Neural cell (in vitro differentiated cells): ENCODE data around the gene MYO9A.

Experiments used
- CTCF ChIP-seq: fragments of 450-650 bp; IDR thresholded peaks from 2 replicates; pipeline ENCODE4 v1.5.1; 2014; ENCODE audit warnings: antibody characterized with exemption, mild to moderate bottlenecking, moderate library complexity; ENCODE audit not compliant: poor library complexity, severe bottlenecking
- EP300 ChIP-seq: fragments of 450-650 bp; conservative IDR thresholded peaks from 2 replicates; pipeline ENCODE4 v1.6.1; 2014; ENCODE audit warnings: antibody characterized with exemption, mild to moderate bottlenecking, moderate library complexity; ENCODE audit not compliant: poor library complexity, severe bottlenecking
- EZH2 ChIP-seq: fragments of 200-600, 300-800 bp; shearing (Covaris generic), sonication (generic); IDR thresholded peaks from 2 replicates; pipeline ENCODE4 v1.6.1; 2014; ENCODE audit warnings: antibody characterized with exemption, low read length, borderline replicate concordance, mild to moderate bottlenecking; ENCODE audit not compliant: insufficient read depth, poor library complexity, severe bottlenecking
- MXI1 ChIP-seq: fragments of 450-650 bp; conservative IDR thresholded peaks from 2 replicates; pipeline ENCODE4 v1.6.1; 2014; ENCODE audit warnings: antibody characterized with exemption, mild to moderate bottlenecking; ENCODE audit not compliant: poor library complexity, severe bottlenecking
- POLR2AphosphoS5 ChIP-seq: IDR thresholded peaks from 2 replicates; pipeline ENCODE4 v1.6.1; 2012
- RAD21 ChIP-seq: fragments of 450-650 bp; conservative IDR thresholded peaks from 2 replicates; pipeline ENCODE4 v1.6.1; 2014; ENCODE audit warnings: antibody characterized with exemption, mild to moderate bottlenecking, moderate library complexity
- SMC3 ChIP-seq: fragments of 450-650 bp; conservative IDR thresholded peaks from 2 replicates; pipeline ENCODE4 v1.6.1; 2014; ENCODE audit warnings: antibody characterized with exemption, mild to moderate bottlenecking, moderate library complexity; ENCODE audit not compliant: poor library complexity
- TF ChIP-seq, protein P1 (sequence below): IDR thresholded peaks from 2 replicates; pipeline ENCODE4 v1.6.1; 2012; ENCODE audit warnings: borderline replicate concordance

- TF ChIP-seq CTCF, result no peak
- no peak for TF ChIP-seq SMC3
- TF ChIP-seq, protein P1, sequence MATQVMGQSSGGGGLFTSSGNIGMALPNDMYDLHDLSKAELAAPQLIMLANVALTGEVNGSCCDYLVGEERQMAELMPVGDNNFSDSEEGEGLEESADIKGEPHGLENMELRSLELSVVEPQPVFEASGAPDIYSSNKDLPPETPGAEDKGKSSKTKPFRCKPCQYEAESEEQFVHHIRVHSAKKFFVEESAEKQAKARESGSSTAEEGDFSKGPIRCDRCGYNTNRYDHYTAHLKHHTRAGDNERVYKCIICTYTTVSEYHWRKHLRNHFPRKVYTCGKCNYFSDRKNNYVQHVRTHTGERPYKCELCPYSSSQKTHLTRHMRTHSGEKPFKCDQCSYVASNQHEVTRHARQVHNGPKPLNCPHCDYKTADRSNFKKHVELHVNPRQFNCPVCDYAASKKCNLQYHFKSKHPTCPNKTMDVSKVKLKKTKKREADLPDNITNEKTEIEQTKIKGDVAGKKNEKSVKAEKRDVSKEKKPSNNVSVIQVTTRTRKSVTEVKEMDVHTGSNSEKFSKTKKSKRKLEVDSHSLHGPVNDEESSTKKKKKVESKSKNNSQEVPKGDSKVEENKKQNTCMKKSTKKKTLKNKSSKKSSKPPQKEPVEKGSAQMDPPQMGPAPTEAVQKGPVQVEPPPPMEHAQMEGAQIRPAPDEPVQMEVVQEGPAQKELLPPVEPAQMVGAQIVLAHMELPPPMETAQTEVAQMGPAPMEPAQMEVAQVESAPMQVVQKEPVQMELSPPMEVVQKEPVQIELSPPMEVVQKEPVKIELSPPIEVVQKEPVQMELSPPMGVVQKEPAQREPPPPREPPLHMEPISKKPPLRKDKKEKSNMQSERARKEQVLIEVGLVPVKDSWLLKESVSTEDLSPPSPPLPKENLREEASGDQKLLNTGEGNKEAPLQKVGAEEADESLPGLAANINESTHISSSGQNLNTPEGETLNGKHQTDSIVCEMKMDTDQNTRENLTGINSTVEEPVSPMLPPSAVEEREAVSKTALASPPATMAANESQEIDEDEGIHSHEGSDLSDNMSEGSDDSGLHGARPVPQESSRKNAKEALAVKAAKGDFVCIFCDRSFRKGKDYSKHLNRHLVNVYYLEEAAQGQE, result no peak
- TF ChIP-seq EZH2, result no peak
- no peak for TF ChIP-seq POLR2AphosphoS5
- no peak for TF ChIP-seq EP300
- TF ChIP-seq MXI1, result no peak
- no peak for TF ChIP-seq RAD21
Measured at GRCh38 chr15:71788646-71789579, 329.0 kb downstream of the MYO9A start.
